HUES64 (cell line): ENCODE data around the gene PFKFB1.

Source experiments
- H3K27ac ChIP-seq: 2 replicates; pipeline ENCODE4 v1.7.0; 2013; ENCODE audit warnings: low read depth, low read length, inconsistent platforms
- H3K27me3 ChIP-seq: 2 replicates; pipeline ENCODE4 v1.6.1; 2013; ENCODE audit warnings: mild to moderate bottlenecking, low read length; ENCODE audit not compliant: insufficient read depth
- H3K36me3 ChIP-seq: 2 replicates; pipeline ENCODE4 v1.6.1; 2013; ENCODE audit warnings: mild to moderate bottlenecking, low read length; ENCODE audit not compliant: insufficient read depth
- H3K4me1 ChIP-seq: 2 replicates; pipeline ENCODE4 v1.6.1; 2013; ENCODE audit warnings: mild to moderate bottlenecking, low read length, moderate library complexity; ENCODE audit not compliant: insufficient read depth
- H3K4me3 ChIP-seq: 2 replicates; pipeline ENCODE4 v1.5.1; 2013; ENCODE audit warnings: mild to moderate bottlenecking, low read length, moderate library complexity
- H3K9ac ChIP-seq: 2 replicates; pipeline ENCODE4 v1.6.1; 2013; ENCODE audit warnings: mild to moderate bottlenecking, low read depth, low read length
- H3K9me3 ChIP-seq: 2 replicates; pipeline ENCODE4 v1.6.1; 2013; ENCODE audit warnings: low read depth, low read length; ENCODE audit not compliant: insufficient read depth
- WGBS: fragments of 150-250, 120-280 bp; methylation state at CpG from one replicate; pipeline ENCODE4 v1.1.7; 2013; ENCODE audit warnings: missing lambda C conversion rate; 5-methylcytosine and 5-hydroxymethylcytosine counted together

The PFKFB1 gene

GRCh38 chrX:54935306-54935705, 58.7 kb downstream of the PFKFB1 start:
- 94% methylated on average over 4 of the region's 4 CpGs for WGBS
- H3K4me3 ChIP-seq: no peak overlapping the region
- no peaks in the 10 kb centered on the region for H3K27me3 ChIP-seq
- H3K4me1 ChIP-seq: no peaks in the 10 kb centered on the region
- no peak overlapping the region for H3K27ac ChIP-seq
- H3K9me3 ChIP-seq: no peaks in the 10 kb centered on the region
- H3K36me3 ChIP-seq: peaks cover 18% of the 10 kb centered on the region
- no peak overlapping the region for H3K9ac ChIP-seq

- H3K9ac ChIP-seq: no peak overlapping the region
- H3K27ac ChIP-seq: no peak overlapping the region
- no peak overlapping the region for H3K4me3 ChIP-seq
- H3K36me3 ChIP-seq: peaks cover 22% of the 10 kb centered on the region
- WGBS: 87% methylated on average over 3 of the region's 3 CpGs
- no peaks in the 10 kb centered on the region for H3K27me3 ChIP-seq
- no peaks in the 10 kb centered on the region for H3K4me1 ChIP-seq
- no peaks in the 10 kb centered on the region for H3K9me3 ChIP-seq
These were observed 59.1 kb downstream of the PFKFB1 start for GRCh38 chrX:54934890-54935289.

- no peak overlapping the region for H3K27ac ChIP-seq
- peaks cover 30% of the 10 kb centered on the region for H3K36me3 ChIP-seq
- 87% methylated on average over 6 of the region's 6 CpGs for WGBS
- no peaks in the 10 kb centered on the region for H3K4me1 ChIP-seq
- H3K4me3 ChIP-seq: no peak overlapping the region
- no peaks in the 10 kb centered on the region for H3K9me3 ChIP-seq
- H3K27me3 ChIP-seq: no peaks in the 10 kb centered on the region
- no peak overlapping the region for H3K9ac ChIP-seq
These were observed 59.9 kb downstream of the PFKFB1 start for GRCh38 chrX:54934058-54934457.

- Histone ChIP-seq H3K9ac (no peak overlapping the region), H3K36me3 (peaks cover 38% of the 10 kb centered on the region), H3K27me3 (no peaks in the 10 kb centered on the region), H3K27ac (no peak overlapping the region), H3K9me3 (no peaks in the 10 kb centered on the region), H3K4me1 (no peaks in the 10 kb centered on the region), H3K4me3 (no peak overlapping the region)
- 92% methylated on average over 10 of the region's 10 CpGs for WGBS
These were observed 60.7 kb downstream of the PFKFB1 start for GRCh38 chrX:54933150-54933826.

- Histone ChIP-seq H3K9me3 (no peaks in the 10 kb centered on the region), H3K36me3 (peaks cover 60% of the 10 kb centered on the region), H3K4me1 (no peaks in the 10 kb centered on the region), H3K9ac (no peak overlapping the region), H3K27ac (no peak overlapping the region), H3K27me3 (no peaks in the 10 kb centered on the region), H3K4me3 (no peak overlapping the region)
- 81% methylated on average over 2 of the region's 2 CpGs for WGBS
These were observed 62.9 kb downstream of the PFKFB1 start for GRCh38 chrX:54931107-54931506.

GRCh38 chrX:54930291-54931049, 63.5 kb downstream of the PFKFB1 start:
- H3K4me3 ChIP-seq: no peak overlapping the region
- peaks cover 66% of the 10 kb centered on the region for H3K36me3 ChIP-seq
- no peak overlapping the region for H3K9ac ChIP-seq
- H3K27me3 ChIP-seq: no peaks in the 10 kb centered on the region
- WGBS: 94% methylated on average over 17 of the region's 17 CpGs
- H3K9me3 ChIP-seq: no peaks in the 10 kb centered on the region
- no peak overlapping the region for H3K27ac ChIP-seq
- H3K4me1 ChIP-seq: no peaks in the 10 kb centered on the region

GRCh38 chrX:54928876-54929275, 65.1 kb downstream of the PFKFB1 start:
- Histone ChIP-seq H3K36me3 (peaks cover 82% of the 10 kb centered on the region), H3K27ac (no peak overlapping the region), H3K9me3 (no peaks in the 10 kb centered on the region), H3K4me1 (no peaks in the 10 kb centered on the region), H3K9ac (no peak overlapping the region), H3K27me3 (no peaks in the 10 kb centered on the region), H3K4me3 (no peak overlapping the region)
- WGBS: 97% methylated on average over 3 of the region's 3 CpGs

GRCh38 chrX:54926978-54927377, 67.0 kb downstream of the PFKFB1 start:
- H3K27me3 ChIP-seq: no peaks in the 10 kb centered on the region
- 90% methylated on average over 2 of the region's 2 CpGs for WGBS
- peaks cover 96% of the 10 kb centered on the region for H3K36me3 ChIP-seq
- no peaks in the 10 kb centered on the region for H3K9me3 ChIP-seq
- H3K4me3 ChIP-seq: no peak overlapping the region
- no peak overlapping the region for H3K9ac ChIP-seq
- H3K27ac ChIP-seq: no peak overlapping the region
- H3K4me1 ChIP-seq: 0 out of 2 replicates have a peak, but pooled peaks cover 3% of the 10 kb centered on the region

GRCh38 chrX:54923376-54923775, 70.6 kb downstream of the PFKFB1 start:
- 94% methylated on average over 7 of the region's 7 CpGs for WGBS
- Histone ChIP-seq H3K9me3 (no peaks in the 10 kb centered on the region), H3K27ac (no peak overlapping the region), H3K4me3 (no peak overlapping the region), H3K9ac (no peak overlapping the region), H3K27me3 (no peaks in the 10 kb centered on the region), H3K4me1 (0 out of 2 replicates have a peak, but pooled peaks cover 4% of the 10 kb centered on the region), H3K36me3 (peaks cover 60% of the 10 kb centered on the region)

- H3K36me3 ChIP-seq: peaks cover 51% of the 10 kb centered on the region
- no peak overlapping the region for H3K9ac ChIP-seq
- H3K9me3 ChIP-seq: no peaks in the 10 kb centered on the region
- no peaks in the 10 kb centered on the region for H3K27me3 ChIP-seq
- no peak overlapping the region for H3K4me3 ChIP-seq
- H3K4me1 ChIP-seq: 0 out of 2 replicates have a peak, but pooled peaks cover 4% of the 10 kb centered on the region
- 98% methylated on average over 3 of the region's 3 CpGs for WGBS
- no peak overlapping the region for H3K27ac ChIP-seq
These were observed 71.4 kb downstream of the PFKFB1 start for GRCh38 chrX:54922547-54922946.

- under 1% methylated on average over 29 of the region's 29 CpGs for WGBS
- H3K4me1 ChIP-seq: 0 out of 2 replicates have a peak, but pooled peaks cover 4% of the 10 kb centered on the region
- H3K4me3 ChIP-seq: peak overlapping the region; percentile 98
- H3K27ac ChIP-seq: no peak overlapping the region
- peaks cover 41% of the 10 kb centered on the region for H3K36me3 ChIP-seq
- no peaks in the 10 kb centered on the region for H3K9me3 ChIP-seq
- H3K9ac ChIP-seq: peak overlapping the region; percentile 71
- no peaks in the 10 kb centered on the region for H3K27me3 ChIP-seq
These were observed 72.5 kb downstream of the PFKFB1 start for GRCh38 chrX:54921427-54922021.
